GM18870 (cell line): ENCODE measurements around the gene MTPN.

Source experiments
- ATAC-seq: cut with Tn5 transposase; IDR thresholded peaks from one replicate; pipeline ENCODE4 v1.9.1; 2021; ENCODE audit warnings: moderate library complexity; ENCODE audit not compliant: unreplicated experiment

The MTPN gene

DNA sequence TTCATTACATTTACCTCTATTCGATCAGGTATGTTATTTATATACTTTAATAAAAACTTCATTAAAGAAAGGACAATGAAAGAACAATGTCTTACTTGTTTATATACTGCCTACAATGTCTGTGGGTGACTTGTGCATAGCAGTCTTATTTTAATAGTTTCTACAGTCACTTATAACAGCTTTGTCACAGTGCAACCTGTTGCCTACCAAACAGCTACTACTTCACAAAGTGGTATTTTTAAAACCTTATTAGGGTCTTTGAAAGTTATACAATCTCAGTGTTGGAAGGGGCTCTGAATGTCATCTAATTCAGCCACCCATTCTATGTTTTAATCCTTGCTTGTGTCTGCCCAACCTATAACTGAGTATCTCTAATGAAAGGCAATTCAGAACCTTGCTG, 19.0 kb downstream of the MTPN start:
- no peak for ATAC-seq

DNA sequence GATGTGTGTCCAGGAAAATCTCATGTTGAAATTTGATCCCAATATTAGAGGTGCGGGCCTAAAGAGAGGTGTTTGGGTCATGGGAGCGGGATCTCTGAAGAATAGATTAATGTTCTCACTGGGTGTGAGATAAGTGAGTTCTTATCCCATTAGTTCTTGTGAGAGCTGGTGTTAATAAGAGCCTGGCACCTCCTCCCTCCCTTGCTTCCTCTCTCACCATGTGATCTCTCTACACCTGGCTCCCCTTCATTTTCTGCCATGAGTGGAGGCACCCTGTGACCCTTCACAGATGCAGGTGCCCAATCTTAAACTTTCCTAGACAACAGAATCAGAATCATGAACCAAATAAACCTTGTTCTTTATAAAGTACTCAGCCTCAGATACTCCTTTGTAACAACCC, 19.5 kb downstream of the MTPN start:
- no peak for ATAC-seq

DNA sequence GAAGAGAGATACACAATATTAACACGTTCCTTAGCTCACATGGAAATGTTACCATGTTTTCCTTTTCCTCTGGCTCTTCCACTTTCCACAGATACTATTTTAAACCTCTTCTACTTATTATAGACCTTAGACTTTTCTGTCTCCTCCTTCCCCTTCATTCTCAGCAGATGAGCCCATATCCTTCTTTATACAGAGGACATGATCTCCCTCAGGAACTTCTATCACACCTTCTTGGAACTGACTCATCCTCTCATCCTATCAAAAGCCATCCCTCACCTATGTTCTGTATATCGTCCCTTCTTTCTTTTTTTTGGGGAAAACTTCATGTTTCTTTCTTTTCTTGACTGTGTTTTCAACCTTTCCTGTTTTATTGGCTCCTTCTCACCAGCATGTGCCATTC, 20.8 kb downstream of the MTPN start:
- ATAC-seq = no peak

DNA sequence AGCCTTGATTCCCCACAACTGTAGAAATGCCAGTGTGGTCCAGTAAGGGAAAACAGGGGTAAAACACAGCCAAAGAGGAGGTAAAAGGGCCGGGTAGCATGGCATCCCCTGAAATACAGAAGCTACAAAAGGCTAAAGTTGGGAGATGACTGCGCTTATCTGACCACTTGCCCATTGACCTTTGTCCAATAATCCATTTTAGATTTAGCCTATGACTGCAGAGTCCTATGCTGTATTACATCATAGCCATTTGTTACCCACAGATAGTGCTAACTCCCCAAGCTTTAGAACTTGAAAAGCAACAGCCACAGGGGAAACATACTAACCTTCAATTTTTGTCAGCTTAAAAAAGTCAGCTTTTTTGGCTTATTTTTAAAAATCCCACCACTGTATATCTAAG, 26.2 kb downstream of the MTPN start:
- no peak for ATAC-seq

DNA sequence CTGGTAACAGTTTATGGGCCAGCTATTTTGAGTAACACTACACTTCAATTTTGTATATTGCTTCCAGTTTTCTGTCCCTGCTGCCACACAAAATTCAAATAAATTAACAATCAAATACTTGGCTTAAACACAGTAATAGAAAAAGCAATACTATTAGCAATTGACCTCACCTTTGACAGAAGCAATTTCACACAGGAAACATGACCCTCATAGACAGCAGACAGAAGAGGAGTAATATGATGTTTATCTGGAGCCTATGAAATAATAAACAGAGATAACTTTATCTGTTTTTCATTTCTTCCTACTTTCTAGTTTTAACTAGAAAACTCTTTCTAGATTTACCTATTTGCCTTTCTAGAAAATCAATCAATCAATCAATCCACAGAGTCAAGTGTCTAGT, 26.7 kb downstream of the MTPN start:
- no peak for ATAC-seq

DNA sequence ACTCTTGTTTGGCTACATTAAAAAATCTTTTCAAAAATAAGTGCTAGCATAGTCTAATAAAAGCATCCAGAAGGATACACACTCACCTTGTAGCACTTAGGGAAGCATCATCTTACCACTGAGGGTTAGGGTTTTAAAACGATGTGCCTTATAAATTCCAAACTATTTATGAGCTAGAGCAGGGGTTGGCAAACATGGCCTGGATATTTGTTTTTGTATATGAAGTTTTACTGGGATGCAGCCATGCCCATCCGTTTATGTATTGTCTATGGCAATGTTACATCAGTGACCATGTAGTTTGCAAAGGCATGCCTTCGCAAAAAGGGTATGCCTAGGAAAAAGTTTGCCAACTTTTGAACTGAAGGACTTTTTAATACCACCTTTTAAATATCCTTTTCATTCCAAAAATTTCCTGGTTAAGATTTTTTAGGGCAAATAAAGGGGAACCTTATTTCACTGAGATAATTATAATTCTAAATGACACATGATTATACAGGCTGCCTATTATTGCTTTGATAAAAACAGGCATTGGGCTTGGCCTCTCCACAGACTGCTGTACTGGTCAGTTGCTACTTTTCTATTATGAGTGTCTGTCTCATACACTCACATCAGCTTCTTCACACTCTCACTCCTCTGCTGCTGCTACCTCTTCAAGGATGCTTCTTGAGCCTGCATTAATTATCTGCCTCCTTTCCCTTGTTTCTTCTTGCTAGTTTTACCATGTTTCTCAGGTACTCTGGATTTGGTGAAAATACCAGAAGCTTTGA, 30.7 kb downstream of the MTPN start:
- no peak for ATAC-seq

DNA sequence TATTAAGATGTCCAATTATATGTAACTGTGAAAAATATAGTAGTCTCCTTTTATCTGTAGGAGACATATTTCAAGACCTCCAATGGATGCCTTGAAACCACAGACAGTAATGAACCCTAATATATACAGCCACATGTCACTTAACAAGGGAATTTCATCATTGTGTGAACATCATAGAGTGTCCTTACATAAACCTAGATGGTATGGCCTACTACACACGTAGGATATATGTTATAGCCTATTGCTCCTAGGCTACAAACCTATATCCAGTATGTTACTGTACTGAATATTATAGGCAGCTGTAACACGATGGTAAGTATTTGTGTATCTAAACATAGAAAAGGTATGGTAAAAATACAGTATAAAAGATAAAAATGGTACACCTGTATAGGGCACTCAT, 32.4 kb downstream of the MTPN start:
- ATAC-seq = no peak

DNA sequence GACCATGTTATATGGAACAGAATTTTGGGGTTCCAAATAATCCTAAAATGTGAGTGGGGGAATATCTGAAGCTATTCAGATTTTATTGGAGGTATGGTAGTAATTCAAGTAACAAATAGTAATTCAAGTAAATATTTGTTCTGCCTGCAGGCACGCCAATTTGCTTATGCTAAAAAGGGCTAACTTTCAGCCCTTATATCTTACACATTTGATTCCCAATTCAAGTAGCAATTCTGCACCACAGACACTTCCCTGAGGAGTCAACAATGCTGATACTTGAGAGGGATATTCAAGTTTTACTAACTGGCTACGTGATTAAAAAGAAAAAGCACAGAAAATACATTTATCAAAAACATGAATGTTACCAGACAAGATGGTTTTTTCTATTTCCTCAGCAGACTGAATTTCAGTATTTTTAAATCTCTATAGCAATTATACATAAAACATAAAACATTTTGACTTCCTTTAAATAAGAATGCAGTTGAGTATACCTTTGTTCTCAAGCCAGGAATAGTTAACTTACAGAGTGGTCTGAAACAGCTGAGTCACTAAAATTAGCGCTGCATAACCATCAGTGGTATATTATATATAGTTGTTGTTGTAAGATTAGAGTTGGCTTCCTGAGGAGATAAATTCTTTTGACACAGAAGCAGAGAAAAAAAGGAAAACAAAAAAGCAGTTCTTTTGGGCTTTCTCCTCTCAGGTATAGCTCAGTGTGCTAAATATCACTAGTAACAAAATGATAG, 33.9 kb downstream of the MTPN start:
- no peak for ATAC-seq

DNA sequence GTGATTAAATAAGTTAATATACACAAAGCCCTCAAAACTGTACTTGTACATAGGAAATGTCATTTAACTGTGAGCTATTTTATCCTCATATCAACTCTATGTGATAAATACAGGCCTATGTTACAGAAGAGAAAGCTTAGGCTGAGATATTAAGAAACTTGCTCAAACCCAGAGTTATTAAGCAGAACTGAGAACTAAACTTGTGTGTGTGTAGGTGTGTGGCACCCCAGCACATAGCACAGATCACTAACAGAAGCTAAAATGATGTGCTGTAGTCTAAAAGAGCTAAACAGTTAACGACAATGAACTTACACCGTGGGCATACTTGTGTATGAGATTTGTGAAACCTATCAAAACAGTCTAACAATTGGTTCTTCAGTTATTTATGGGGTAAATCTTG, 34.5 kb downstream of the MTPN start:
- peak; percentile 72 for ATAC-seq

DNA sequence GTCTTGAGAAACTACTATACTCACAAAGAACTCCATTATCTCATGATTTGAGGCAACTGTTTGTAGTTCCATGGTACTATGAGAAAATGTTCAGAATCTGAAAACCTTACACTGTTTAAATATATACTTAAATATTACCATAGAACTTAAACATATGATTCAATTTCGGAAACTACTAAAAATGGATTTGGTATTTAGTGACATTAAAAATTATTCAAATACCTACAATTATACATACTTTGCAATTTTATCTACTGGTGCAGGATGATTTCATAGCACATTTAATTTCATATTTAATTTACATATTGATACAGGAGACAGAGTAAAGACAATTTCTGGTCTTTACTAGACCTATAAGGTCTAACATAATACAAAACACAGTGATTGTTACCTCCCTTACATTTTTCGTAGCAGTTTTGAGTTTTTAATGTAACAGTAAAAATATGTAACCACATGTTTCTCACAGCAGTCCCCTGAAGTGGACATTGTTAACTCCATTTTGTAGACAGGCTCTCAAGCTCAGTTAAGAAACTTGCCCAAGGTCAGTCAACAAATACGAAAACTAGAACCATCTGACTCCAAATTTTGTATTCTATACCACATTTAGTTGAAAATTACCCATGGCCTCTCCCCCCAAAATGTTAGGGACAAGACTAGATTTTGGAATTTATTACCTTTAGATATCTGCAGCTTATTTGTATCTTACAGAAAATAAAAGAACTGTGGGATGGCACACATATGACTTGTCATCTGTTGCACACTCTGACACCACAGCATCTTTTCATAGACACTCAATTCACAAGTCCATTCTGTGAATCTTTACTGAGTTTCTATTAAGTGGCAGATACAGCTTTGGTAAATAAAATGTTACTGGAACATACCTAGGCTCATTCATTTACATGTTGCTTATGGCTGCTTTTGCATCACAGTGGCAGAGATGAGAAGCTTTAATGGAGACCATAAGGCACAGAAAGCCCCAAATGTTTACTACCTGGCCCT, 36.8 kb downstream of the MTPN start:
- ATAC-seq = no peak

DNA sequence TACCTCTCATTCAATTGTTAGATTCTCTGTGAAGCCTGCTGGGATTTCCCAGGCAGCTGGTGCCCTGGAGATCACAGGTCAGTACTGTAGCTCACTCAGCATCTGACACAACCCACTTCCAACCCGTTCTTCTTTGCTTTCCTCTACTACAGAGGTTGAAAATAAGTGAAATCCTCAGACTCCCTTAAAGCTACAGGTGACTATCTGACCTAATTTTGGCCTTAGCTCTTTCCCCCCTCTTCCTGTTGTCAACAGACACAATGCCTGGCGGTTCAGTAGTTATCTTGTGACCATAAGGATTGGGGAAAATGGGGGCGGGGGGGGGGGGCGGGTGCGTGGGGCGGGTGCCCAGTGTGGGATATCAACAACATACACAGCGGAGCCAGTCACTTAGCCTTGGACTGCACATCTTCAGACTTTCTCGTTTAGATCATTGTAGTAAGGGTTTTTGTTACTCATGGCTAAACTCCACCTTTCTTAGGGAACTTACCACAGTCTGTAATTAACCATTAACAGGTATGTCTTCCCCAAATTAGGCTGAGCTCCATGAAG, 37.8 kb downstream of the MTPN start:
- no peak for ATAC-seq

DNA sequence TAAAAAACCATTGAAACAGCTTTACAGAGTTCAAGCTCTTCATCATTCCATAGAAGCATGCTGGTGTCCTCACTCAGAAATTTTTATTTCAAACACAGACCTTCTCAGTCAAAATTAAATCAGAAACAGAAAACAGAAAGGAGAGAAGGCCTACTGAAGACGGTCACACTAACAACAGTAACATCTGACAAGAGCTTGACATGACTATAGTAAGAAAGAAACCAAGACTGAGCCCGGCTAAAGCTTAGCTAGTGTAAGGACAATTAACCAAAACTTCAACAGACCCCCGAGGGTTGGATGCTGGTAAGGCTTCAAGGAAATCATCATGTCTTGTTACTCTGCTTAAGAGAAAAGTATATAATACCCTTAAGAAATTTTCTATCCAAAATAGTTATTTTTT, 38.6 kb downstream of the MTPN start:
- peak; percentile 66 for ATAC-seq

DNA sequence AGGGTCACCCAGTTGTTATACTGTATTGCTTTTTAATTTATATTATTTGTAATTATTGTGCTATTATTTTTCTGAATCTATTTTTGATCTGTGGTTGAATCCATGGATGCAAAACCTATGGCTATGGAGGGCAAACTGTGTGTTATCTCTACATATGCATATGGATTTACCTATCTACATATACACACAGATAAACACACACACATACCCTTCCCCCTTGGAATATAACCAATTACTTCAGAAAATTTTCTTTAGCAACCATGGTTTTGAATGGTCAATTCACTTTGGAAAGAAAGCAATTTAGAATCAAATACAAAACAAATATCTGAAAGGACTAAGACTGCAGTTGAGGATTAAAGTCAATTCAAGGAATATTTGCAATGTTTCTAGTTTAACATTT, 39.1 kb downstream of the MTPN start:
- no peak for ATAC-seq

DNA sequence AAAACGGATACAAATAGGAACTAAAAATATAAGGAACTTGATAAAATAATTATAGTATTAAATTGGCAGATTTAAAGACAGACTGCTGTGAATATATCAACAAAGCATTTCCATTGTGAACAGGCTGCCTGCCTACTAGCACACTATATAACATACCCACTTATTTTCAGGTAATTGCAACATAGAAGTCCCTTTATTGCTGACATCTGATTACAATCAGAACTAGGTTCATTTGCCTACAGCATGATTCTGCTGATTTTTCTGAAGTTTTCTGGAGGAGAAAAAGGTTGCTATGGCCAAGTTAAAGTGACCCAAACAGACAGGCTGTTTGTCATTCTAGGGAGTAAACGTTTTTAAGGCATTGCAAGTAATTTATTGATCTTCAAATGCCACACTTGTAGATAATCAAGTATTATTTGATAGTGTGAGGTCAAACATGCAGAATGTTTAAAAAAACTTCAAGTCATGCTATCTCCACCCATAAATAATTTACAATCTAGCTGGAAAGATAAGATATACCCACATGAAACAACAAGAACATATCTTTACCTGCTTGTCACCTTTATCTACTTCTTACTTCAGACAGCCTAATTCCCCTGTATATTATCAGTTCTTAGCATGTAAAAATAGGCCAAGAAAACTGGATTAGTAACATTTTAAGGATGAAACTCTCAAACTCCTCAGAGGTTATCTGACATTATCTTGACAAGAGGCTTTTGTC, 40.5 kb downstream of the MTPN start:
- no peak for ATAC-seq

DNA sequence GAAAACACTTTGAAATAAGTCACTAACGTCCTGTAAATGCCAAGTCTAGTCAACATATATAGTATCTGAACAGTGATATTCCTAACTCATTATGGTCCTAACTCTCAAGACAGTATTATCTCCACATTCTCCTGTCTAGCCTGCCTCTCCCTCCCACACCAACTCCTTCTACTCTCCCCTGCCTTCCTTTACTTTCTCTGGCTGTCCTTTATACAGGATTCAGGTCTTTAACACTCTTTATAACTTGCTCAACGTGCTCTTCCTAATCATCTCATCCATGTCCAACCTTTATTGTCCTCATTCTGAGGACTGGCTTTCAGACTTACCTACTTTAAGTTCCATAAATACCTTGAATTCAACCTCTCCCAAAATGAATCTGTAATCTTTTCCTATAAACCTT, 42.5 kb downstream of the MTPN start:
- ATAC-seq = no peak

DNA sequence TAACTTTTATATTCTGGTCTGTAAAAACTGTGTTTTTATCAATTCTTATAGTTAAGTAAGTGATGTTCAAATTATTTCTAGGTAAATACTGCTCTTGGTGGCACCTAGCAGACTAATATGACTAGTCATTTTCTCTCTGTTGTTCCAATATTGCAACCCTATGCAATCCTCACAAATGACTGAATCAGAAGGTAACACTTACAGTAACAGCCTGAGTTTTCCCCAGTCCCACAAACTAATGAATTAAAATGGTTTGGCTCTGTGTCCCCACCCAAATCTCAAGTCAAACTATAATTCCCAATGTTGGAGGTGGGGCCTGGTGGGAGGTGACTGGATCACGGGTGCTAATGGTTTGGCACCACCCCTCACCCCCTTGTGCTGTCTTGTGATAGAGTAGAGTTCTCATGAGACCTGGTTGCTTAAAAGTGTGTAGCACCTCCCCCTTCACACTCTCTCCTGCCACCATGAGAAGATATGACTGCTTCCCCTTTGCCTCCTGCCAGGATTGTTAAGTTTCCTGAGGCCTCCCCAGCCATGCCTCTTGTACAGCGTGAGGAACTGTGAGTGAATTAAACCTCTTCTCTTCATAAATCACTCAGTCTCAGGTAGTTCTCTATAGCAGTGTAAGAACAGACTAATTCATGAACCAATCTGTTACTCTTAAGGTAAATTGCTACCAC, 43.5 kb downstream of the MTPN start:
- no peak for ATAC-seq

DNA sequence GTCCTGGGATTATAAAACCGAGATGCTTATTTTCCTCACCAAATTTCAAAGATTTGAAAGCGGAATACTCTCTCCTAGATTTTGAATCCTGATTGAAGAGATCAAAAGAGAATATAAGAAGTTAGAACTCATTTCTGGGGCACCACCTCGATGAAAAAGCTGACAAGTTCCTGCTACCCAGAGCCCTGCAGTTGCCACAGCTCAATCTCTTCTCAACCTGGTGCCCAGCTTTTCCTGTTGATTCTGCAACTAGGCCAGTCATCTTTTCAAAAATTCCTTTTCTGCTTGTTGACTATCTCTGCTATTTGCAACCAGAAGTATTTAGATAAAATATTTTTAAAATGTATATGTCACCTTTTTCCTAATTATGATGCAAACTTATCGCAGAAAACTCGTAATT, 45.0 kb downstream of the MTPN start:
- no peak for ATAC-seq

DNA sequence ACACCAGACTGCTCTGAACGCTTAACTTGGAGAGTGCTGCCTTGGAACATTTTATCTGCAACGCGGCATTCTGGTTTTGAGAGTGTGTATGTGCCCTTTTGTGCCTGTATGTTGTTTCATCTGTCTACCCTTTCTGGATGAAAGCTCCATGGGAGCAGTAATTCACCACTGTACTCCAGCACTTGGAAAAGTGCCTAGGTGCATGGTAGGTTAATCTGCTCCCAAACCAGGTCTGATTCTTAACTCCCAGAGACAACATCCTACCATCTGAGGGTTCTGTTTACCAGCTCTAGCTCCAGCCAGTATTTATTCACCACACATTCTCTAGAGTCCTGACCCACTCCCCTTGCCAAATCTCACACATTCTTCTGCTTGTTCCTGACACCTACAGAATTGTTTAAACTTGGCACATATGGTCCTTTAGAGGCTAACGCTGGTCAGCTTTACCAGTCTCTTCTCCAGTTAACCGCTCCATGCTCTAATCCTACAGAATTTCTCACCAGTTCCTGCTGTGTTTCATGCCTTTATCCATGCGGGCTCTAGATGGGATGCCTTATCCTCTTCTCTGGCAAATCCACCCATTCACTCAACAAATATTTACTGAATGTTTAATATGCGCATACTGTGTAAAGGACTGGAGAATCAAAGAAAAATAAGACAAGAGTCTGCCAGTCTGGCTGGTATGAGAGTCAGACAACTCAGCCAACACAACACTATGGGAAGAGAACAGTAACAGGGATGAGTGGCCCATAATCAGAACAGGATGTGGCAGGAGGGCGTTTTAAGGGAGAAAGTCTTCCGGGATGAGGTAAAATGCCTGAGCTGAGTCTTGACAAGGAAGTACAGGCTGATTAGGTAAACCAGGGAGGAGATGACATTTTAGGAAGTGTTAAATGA, 46.3 kb downstream of the MTPN start:
- no peak for ATAC-seq

DNA sequence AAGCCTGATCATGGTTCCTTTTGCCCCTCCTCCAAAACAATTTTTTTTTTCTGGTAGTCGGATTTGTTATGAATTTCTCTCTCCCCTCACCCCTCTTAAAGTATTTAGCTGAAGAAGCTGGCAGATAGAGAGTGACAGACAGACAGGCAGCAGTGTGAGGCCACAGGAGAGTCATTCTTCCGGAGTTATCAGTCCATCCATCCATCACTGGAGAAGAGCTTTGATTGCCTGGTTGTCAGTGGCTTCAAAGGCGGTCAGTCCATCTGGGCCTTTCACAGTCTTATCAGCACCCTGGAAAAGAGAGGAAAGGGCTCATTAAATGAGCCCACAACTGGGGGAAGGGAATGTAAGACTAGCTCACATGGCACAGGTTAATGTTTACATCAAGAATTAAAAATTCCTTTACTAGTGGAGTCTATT, 47.4 kb downstream of the MTPN start:
- ATAC-seq = no peak
